Thyroid gland (tissue), 4 donors: Measurements from ENCODE around the gene NKAPL. TPM values are rescaled to one million over a fixed set of nuclear protein-coding genes. Genes with fewer than 3 reads are reported as not detected.

ENCODE experiments used
- DNase-seq, 2 donors: peaks; one replicate each; pipeline ENCODE4 v3.0.0-alpha.2; 2019
- H3K27ac ChIP-seq, 3 donors: fragments of 200-600 bp; sonication (generic); 1 replicate in 2 of 3; 2 replicates in 1 of 3; pipeline ENCODE4 v1.5.1; 2016 to 2019; ENCODE audit warnings: mild to moderate bottlenecking in 1 of 3, moderate library complexity in 1 of 3
- H3K27me3 ChIP-seq: fragments of 200-600 bp; sonication (generic); one replicate; pipeline ENCODE4 v1.5.1; 2019
- H3K36me3 ChIP-seq, 2 donors: fragments of 200-600 bp; sonication (generic); one replicate each; pipeline ENCODE4 v1.5.1; 2016 to 2019
- H3K4me1 ChIP-seq, 2 donors: fragments of 200-600 bp; sonication (generic); one replicate each; pipeline ENCODE4 v1.5.1; 2017 to 2019
- H3K4me3 ChIP-seq, 3 donors: fragments of 200-600 bp; sonication (generic); replicated peaks in 1 of 3; 1 replicate in 2 of 3; 2 replicates in 1 of 3; pipeline ENCODE4 v1.5.1; 2016; ENCODE audit warnings: mild to moderate bottlenecking in 1 of 3
- H3K9me3 ChIP-seq: fragments of 200-600 bp; sonication (generic); one replicate; pipeline ENCODE4 v1.5.1; 2017
- CTCF ChIP-seq, 6 experiments: fragments of 200-600 bp in 3 of 6; fragments of 450-650 bp in 3 of 6; sonication (generic) in 3 of 6; IDR thresholded peaks; one replicate each; pipeline ENCODE4 v1.5.1; 2016 to 2019; ENCODE audit warnings: antibody characterized with exemption in 6 of 6, mild to moderate bottlenecking in 2 of 6, inconsistent platforms in 1 of 6, moderate library complexity in 1 of 6
- POLR2A ChIP-seq, 2 donors: fragments of 450-650 bp; IDR thresholded peaks; one replicate each; pipeline ENCODE4 v1.6.1; 2017; ENCODE audit warnings: antibody characterized with exemption in 2 of 2, mild to moderate bottlenecking in 2 of 2, moderate library complexity in 1 of 2
- WGBS, 2 donors: methylation state at CpG; one replicate each; pipeline ENCODE4 v1.1.5; 2017; 5-methylcytosine and 5-hydroxymethylcytosine counted together
- intact Hi-C: fragments of 100-400 bp; cut with DNase I; formaldehyde crosslinking; loops from one replicate; pipeline ENCODE4 v1.15.1; 2023
- total RNA-seq, 4 donors: library from RNA; depleted of rRNA; stranded (reverse); fragments of >200 nt; gene quantifications; one replicate each; pipeline ENCODE4 v1.2.3, GENCODE V29; 2016

The NKAPL gene
- total RNA-seq, 4 donors from 2014 or later, result 0.67 to 0.68 (median 0.67) TPM; not detected in 1

DNA sequence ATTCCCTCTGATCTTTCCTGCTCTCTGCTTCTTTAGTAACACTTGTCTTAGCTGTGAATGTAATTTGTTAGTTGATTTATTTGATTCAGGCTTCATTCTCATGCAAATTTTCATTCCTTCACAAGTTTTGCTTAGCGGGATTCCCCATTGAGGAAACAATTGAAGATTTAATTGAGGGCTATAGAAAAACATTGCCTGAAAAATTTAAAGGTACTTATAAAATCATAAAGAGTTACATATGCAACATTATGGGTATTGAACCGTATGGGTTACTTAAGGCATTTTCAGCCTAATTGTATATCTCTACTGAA lies 45.9 kb upstream of the NKAPL start:
- TF ChIP-seq CTCF (IDR thresholded peaks at IDR 0.05) (no peak), POLR2A (IDR thresholded peaks at IDR 0.05) (no peak)
- Histone ChIP-seq H3K27me3 (peaks cover 36% of the 10 kb centered on the region), H3K36me3 (no peaks in the 10 kb centered on the region), H3K27ac (no peak overlapping the region), H3K4me1 (peaks cover 0 to 1% of the 10 kb centered on the region in 2 donors), H3K4me3 (no peak overlapping the region), H3K9me3 (no peaks in the 10 kb centered on the region)
- DNase-seq, result no peak
- 22 to 27% methylated on average over 2 of the region's 2 CpGs for WGBS, 2 donors
- intact Hi-C loops, result loop anchor here (10.0 kb wide), 1 partner anchor 78 kb away; no protein-coding TSS in a partner anchor

- Histone ChIP-seq H3K27ac (no peak overlapping the region), H3K4me3 (no peak overlapping the region), H3K9me3 (no peaks in the 10 kb centered on the region), H3K4me1 (peaks cover 0 to 3% of the 10 kb centered on the region in 2 donors), H3K36me3 (no peaks in the 10 kb centered on the region), H3K27me3 (peaks cover 19% of the 10 kb centered on the region)
- intact Hi-C loops, result loop anchor here (10.0 kb wide), 1 partner anchor 81 kb away; no protein-coding TSS in a partner anchor
- DNase-seq, result no peak
- 24 to 54% methylated on average over 8 of the region's 8 CpGs for WGBS, 2 donors
- TF ChIP-seq CTCF (IDR thresholded peaks at IDR 0.05) (no peak), POLR2A (IDR thresholded peaks at IDR 0.05) (no peak)
Observed at GRCh38 chr6:28215425-28215824, 43.7 kb upstream of the NKAPL start.

GRCh38 chr6:28217890-28218289 lies 41.2 kb upstream of the NKAPL start:
- WGBS, 2 donors, result 95% methylated on average over 12 of the region's 12 CpGs

GRCh38 chr6:28218312-28219248 lies 40.5 kb upstream of the NKAPL start:
- intact Hi-C loops, result loop anchor here (10.0 kb wide), 1 partner anchor 84 kb away; no protein-coding TSS in a partner anchor
- Histone ChIP-seq H3K27me3 (no peaks in the 10 kb centered on the region), H3K36me3 (no peaks in the 10 kb centered on the region), H3K4me1 (peaks cover 0 to 3% of the 10 kb centered on the region in 2 donors), H3K4me3 (peak overlapping the region in 2 of 3 donors; percentile 45 to 46), H3K9me3 (no peaks in the 10 kb centered on the region), H3K27ac (peak overlapping the region in 2 of 3 donors; percentile 53 to 60)
- peak in 1 of 2 donors; percentile 12 for TF ChIP-seq POLR2A (IDR thresholded peaks at IDR 0.05)
- no peak for TF ChIP-seq CTCF (IDR thresholded peaks at IDR 0.05)
- WGBS, 2 donors, result 20 to 25% methylated on average over 23 to 26 of the region's 56 CpGs
- DNase-seq, result peak; percentile 74 to 75

More at GRCh38 chr6:28217890-28218289, 41.2 kb upstream of the NKAPL start:
- Histone ChIP-seq H3K9me3 (no peaks in the 10 kb centered on the region), H3K4me3 (no peak overlapping the region), H3K4me1 (peaks cover 0 to 3% of the 10 kb centered on the region in 2 donors), H3K27me3 (peaks cover 3% of the 10 kb centered on the region), H3K27ac (no peak overlapping the region), H3K36me3 (no peaks in the 10 kb centered on the region)
- intact Hi-C loops, result loop anchor here (10.0 kb wide), 1 partner anchor 83 kb away; no protein-coding TSS in a partner anchor
- DNase-seq, result no peak
- no peak for TF ChIP-seq POLR2A (IDR thresholded peaks at IDR 0.05)
- no peak for TF ChIP-seq CTCF (IDR thresholded peaks at IDR 0.05)
